ENCODE measurements around the gene DHRS7. TPM values are rescaled to one million over a fixed set of nuclear protein-coding genes. Genes with fewer than 3 reads are reported as not detected.
"Not testable (repeated sequence)": the region's sequence is repeated elsewhere in the genome, so short reads cannot be mapped to it uniquely, and the experiment has no call there.

Gene DHRS7
- total RNA-seq, 1 experiment from 2014 or later, result 97.6 TPM

DNA sequence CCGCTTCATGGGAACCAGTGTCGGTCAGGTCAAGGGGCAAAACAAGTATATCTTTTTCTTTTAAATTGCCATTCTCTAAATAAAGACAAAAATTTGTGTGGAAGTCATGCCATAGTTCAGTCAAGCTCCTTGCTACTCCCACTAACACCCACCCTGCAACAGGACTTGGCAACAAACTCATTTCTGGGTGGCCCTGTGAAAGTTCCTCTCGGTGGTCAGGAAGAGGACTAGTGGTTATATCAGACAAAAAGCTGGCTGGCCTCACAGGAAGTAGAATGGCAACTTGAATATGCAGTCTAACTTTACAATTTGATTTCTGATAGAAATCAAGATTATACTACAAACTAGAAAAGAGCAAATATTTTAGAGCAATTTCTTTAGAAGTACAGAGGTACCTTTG, 11.2 kb downstream of the DHRS7 start:
- peaks cover 57% of the 10 kb centered on the region for H3K36me3 ChIP-seq
- no peaks in the 10 kb centered on the region for H3K9me3 ChIP-seq (replicated peaks)
- peaks cover 54% of the 10 kb centered on the region for H3K4me1 ChIP-seq (replicated peaks)
- DNase-seq (ENCODE audit: low read depth in 1 of 2, low spot score in 2 of 2), result peak; percentile 82 to 85
- peak overlapping the region; percentile 92 for H3K27ac ChIP-seq
- no peaks in the 10 kb centered on the region for H3K27me3 ChIP-seq (replicated peaks)
- no peak overlapping the region for H3K4me3 ChIP-seq

DNA sequence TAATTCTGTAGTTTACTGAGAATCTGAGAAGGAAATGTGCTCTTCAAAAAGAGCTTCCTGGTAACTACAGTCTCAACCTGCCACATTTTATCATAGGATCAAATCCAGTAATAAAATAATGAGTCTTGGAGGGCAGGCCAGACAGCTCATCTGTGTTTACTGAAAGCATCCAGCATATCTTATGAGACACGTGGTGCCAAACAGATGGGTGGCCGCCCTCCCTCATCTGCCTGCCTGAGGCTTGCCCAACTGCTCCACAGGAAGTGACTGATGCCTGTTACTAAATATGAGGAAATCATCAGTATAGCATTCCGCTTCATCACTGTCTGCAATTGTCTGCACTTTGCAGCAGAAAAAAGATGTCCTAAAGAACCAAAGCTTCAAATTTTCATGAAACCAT, 13.5 kb downstream of the DHRS7 start:
- Histone ChIP-seq H3K4me3 (no peak overlapping the region), H3K9me3 (replicated peaks) (no peaks in the 10 kb centered on the region), H3K27ac (peak overlapping the region; percentile 92), H3K27me3 (replicated peaks) (no peaks in the 10 kb centered on the region), H3K4me1 (replicated peaks) (peaks cover 54% of the 10 kb centered on the region), H3K36me3 (peaks cover 66% of the 10 kb centered on the region)
- peak; percentile 80 to 93 for DNase-seq (ENCODE audit: low read depth in 1 of 2, low spot score in 2 of 2)

- no peaks in the 10 kb centered on the region for H3K4me1 ChIP-seq (replicated peaks)
- H3K27me3 ChIP-seq (replicated peaks), result no peaks in the 10 kb centered on the region
- no peak overlapping the region for H3K4me3 ChIP-seq
- no peak overlapping the region for H3K27ac ChIP-seq
- peaks cover 49% of the 10 kb centered on the region for H3K36me3 ChIP-seq
- H3K9me3 ChIP-seq (replicated peaks), result no peaks in the 10 kb centered on the region
- no peak for DNase-seq (ENCODE audit: low read depth in 1 of 2, low spot score in 2 of 2)
These were observed 30.5 kb downstream of the DHRS7 start for GRCh38 chr14:60134702-60135101.

GRCh38 chr14:60133487-60133886, 31.7 kb downstream of the DHRS7 start:
- Histone ChIP-seq H3K36me3 (peaks cover 59% of the 10 kb centered on the region), H3K27ac (no peak overlapping the region), H3K27me3 (replicated peaks) (no peaks in the 10 kb centered on the region), H3K4me1 (replicated peaks) (no peaks in the 10 kb centered on the region), H3K9me3 (replicated peaks) (no peaks in the 10 kb centered on the region), H3K4me3 (no peak overlapping the region)
- no peak for DNase-seq (ENCODE audit: low read depth in 1 of 2, low spot score in 2 of 2)

GRCh38 chr14:60125918-60126317, 39.3 kb downstream of the DHRS7 start:
- H3K27ac ChIP-seq, result no peak overlapping the region
- no peaks in the 10 kb centered on the region for H3K4me1 ChIP-seq (replicated peaks)
- H3K36me3 ChIP-seq, result peaks cover 88% of the 10 kb centered on the region
- H3K9me3 ChIP-seq (replicated peaks), result no peaks in the 10 kb centered on the region
- H3K4me3 ChIP-seq, result no peak overlapping the region
- DNase-seq (ENCODE audit: low read depth in 1 of 2, low spot score in 2 of 2), result no peak
- no peaks in the 10 kb centered on the region for H3K27me3 ChIP-seq (replicated peaks)

GRCh38 chr14:60116181-60116580, 49.0 kb downstream of the DHRS7 start:
- H3K36me3 ChIP-seq, result peaks cover 72% of the 10 kb centered on the region
- no peak overlapping the region for H3K27ac ChIP-seq
- no peak for DNase-seq (ENCODE audit: low read depth in 1 of 2, low spot score in 2 of 2)
- H3K4me3 ChIP-seq, result no peak overlapping the region
- H3K9me3 ChIP-seq (replicated peaks), result no peaks in the 10 kb centered on the region
- H3K4me1 ChIP-seq (replicated peaks), result no peaks in the 10 kb centered on the region
- no peaks in the 10 kb centered on the region for H3K27me3 ChIP-seq (replicated peaks)

- Histone ChIP-seq H3K36me3 (peaks cover 75% of the 10 kb centered on the region), H3K4me3 (no peak overlapping the region), H3K27me3 (replicated peaks) (no peaks in the 10 kb centered on the region), H3K9me3 (replicated peaks) (no peaks in the 10 kb centered on the region), H3K27ac (no peak overlapping the region), H3K4me1 (replicated peaks) (no peaks in the 10 kb centered on the region)
- DNase-seq (ENCODE audit: low read depth in 1 of 2, low spot score in 2 of 2), result no peak
These were observed 50.3 kb downstream of the DHRS7 start for GRCh38 chr14:60114881-60115280.

DNA sequence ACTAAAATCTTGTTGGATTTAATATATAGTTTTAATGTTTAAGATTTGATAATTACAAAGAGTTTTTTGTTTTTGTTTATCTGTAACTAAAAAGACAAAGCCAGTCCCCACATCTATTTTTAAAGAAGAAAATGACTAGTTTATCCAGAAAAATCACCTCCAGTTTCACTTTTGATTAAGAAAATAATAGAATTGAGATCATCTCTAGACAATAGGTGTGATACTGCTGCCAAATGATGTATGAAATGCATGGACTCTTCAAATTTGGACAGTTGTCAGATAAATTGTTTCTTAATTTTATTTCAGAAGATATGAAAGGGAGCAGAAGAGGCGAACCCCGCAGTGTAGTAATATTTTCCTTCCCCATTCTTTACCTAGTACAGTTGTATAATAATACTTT, 53.5 kb downstream of the DHRS7 start:
- Histone ChIP-seq H3K4me3 (no peak overlapping the region), H3K36me3 (peaks cover 68% of the 10 kb centered on the region), H3K4me1 (replicated peaks) (no peaks in the 10 kb centered on the region), H3K9me3 (replicated peaks) (no peaks in the 10 kb centered on the region), H3K27me3 (replicated peaks) (no peaks in the 10 kb centered on the region), H3K27ac (no peak overlapping the region)
- no peak for DNase-seq (ENCODE audit: low read depth in 1 of 2, low spot score in 2 of 2)

DNA sequence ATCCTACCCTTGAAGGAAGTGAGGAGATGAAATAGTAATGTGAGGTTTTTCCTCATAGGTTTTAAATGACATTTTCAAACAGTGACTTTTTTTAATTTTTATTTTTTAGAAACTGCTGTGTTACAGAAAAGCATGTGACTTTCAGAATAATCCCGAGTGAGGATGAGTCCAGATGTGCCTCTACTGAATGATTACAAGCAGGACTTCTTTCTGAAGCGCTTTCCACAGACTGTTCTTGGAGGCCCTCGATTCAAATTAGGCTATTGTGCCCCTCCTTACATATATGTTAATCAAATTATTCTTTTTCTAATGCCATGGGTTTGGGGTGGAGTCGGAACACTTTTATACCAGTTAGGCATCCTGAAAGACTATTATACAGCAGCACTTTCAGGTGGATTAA, 57.7 kb downstream of the DHRS7 start:
- Histone ChIP-seq H3K27me3 (replicated peaks) (no peaks in the 10 kb centered on the region), H3K27ac (no peak overlapping the region)
- DNase-seq (ENCODE audit: low read depth in 1 of 2, low spot score in 2 of 2), result no peak

GRCh38 chr14:60106339-60106738, 58.9 kb downstream of the DHRS7 start:
- no peak overlapping the region for H3K27ac ChIP-seq
- no peaks in the 10 kb centered on the region for H3K27me3 ChIP-seq (replicated peaks)
- H3K4me3 ChIP-seq, result no peak overlapping the region
- peaks cover 69% of the 10 kb centered on the region for H3K36me3 ChIP-seq
- no peak for DNase-seq (ENCODE audit: low read depth in 1 of 2, low spot score in 2 of 2)
- peaks cover 10% of the 10 kb centered on the region for H3K4me1 ChIP-seq (replicated peaks)
- H3K9me3 ChIP-seq (replicated peaks), result no peaks in the 10 kb centered on the region

More for the DNA sequence above, 57.7 kb downstream of the DHRS7 start:
- Histone ChIP-seq H3K4me3 (no peak overlapping the region), H3K9me3 (replicated peaks) (no peaks in the 10 kb centered on the region), H3K4me1 (replicated peaks) (peaks cover 8% of the 10 kb centered on the region; the same call in 1 of the 2 replicates), H3K36me3 (peaks cover 63% of the 10 kb centered on the region)

DNA sequence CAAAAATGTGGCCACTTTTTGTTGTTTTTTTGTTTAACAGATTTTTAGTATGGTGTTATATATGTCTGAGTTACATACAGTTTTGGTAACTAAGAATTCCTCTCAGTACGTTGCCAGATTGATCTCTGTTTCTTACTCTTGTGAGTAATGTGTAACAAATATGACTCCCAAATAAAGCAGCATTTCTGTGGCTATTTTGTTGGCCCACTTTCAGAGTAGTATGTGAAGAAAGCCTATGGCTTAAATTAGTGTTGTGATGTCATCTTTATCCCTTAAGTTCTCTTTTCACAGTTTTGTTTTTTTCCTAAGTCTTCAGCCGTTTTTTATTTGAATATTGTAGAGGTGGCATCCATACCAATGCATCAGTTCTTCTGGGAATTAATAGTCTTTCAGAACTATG, 62.8 kb downstream of the DHRS7 start:
- DNase-seq (ENCODE audit: low read depth in 1 of 2, low spot score in 2 of 2), result no peak
- peaks cover 10% of the 10 kb centered on the region for H3K4me1 ChIP-seq (replicated peaks)
- H3K27me3 ChIP-seq (replicated peaks), result no peaks in the 10 kb centered on the region
- H3K36me3 ChIP-seq, result peaks cover 70% of the 10 kb centered on the region
- H3K27ac ChIP-seq, result no peak overlapping the region
- H3K9me3 ChIP-seq (replicated peaks), result no peaks in the 10 kb centered on the region
- H3K4me3 ChIP-seq, result no peak overlapping the region

GRCh38 chr14:60101786-60102185, 63.4 kb downstream of the DHRS7 start:
- no peaks in the 10 kb centered on the region for H3K27me3 ChIP-seq (replicated peaks)
- no peak for DNase-seq (ENCODE audit: low read depth in 1 of 2, low spot score in 2 of 2)
- peaks cover 75% of the 10 kb centered on the region for H3K36me3 ChIP-seq
- H3K27ac ChIP-seq, result no peak overlapping the region
- H3K4me1 ChIP-seq (replicated peaks), result peaks cover 10% of the 10 kb centered on the region
- H3K4me3 ChIP-seq, result no peak overlapping the region
- H3K9me3 ChIP-seq (replicated peaks), result no peaks in the 10 kb centered on the region

DNA sequence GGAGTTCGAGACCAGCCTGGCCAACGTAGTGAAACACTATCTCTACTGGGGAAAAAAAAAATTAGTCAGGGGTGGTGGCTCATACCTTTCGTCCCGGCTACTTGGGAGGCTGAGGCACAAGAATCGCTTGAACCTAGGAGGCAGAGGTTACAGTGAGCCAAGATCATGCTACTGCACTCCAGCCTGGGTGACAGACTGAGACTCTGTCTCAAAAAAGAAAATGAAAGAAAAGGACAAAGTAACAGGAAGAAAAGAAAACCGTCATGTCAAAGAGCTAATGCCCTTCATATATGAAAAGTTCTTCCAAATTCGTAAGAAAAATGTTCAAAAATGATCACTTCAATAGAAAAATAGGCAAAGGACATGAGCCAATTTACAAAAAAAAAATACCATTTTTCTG, 65.3 kb downstream of the DHRS7 start:
- peaks cover 21% of the 10 kb centered on the region for H3K4me1 ChIP-seq (replicated peaks)
- not testable (repeated sequence) for H3K4me3 ChIP-seq; H3K27me3 ChIP-seq (replicated peaks); DNase-seq (ENCODE audit: low read depth in 1 of 2, low spot score in 2 of 2); H3K27ac ChIP-seq; H3K9me3 ChIP-seq (replicated peaks)
- peaks cover 79% of the 10 kb centered on the region for H3K36me3 ChIP-seq

- DNase-seq (ENCODE audit: low read depth in 1 of 2, low spot score in 2 of 2), result no peak
- Histone ChIP-seq H3K9me3 (replicated peaks) (no peaks in the 10 kb centered on the region), H3K4me1 (replicated peaks) (peaks cover 29% of the 10 kb centered on the region), H3K4me3 (no peak overlapping the region), H3K27ac (no peak overlapping the region), H3K36me3 (peaks cover 72% of the 10 kb centered on the region), H3K27me3 (replicated peaks) (no peaks in the 10 kb centered on the region)
These were observed 67.2 kb downstream of the DHRS7 start for GRCh38 chr14:60097974-60098373.

DNA sequence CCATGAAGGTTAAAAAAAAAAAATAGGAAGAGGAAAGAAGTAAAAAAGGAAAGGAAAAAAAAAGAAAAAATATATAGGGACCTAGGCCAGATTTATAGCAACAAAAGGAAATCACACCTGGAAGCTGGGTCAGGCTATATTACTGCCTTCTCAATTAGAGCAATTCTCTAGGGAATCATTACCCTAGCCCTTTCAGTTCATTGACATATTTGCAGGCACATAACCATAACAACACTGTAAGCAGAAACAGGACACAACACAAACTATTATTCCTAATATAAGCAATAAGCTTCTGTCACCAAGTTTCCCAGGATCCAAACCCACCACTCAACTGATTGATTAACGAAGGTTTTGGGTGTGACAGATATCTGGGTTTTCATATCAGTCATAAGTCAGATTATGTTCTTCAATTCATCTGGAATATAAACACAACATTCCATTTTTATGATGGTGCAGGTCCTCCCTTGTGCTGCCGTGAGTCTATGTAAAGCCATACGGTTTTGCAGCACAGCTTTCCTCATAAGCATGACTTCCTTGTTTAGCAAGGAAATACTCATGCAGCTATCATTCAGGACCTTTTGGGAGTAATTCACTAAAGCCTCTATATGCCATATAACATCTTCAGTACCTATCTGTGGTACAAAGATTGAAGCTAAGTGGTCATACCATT, 69.3 kb downstream of the DHRS7 start:
- no peaks in the 10 kb centered on the region for H3K9me3 ChIP-seq (replicated peaks)
- peak overlapping the region; percentile 96 for H3K27ac ChIP-seq
- H3K4me3 ChIP-seq, result no peak overlapping the region
- H3K27me3 ChIP-seq (replicated peaks), result no peaks in the 10 kb centered on the region
- peaks cover 27% of the 10 kb centered on the region for H3K4me1 ChIP-seq (replicated peaks)
- DNase-seq (ENCODE audit: low read depth in 1 of 2, low spot score in 2 of 2), result peak in 1 of 2 experiments; percentile 28
- H3K36me3 ChIP-seq, result peaks cover 66% of the 10 kb centered on the region
